ENCODE data around the gene MYBPC3. TPM values are rescaled to one million over a fixed set of nuclear protein-coding genes. Genes with fewer than 3 reads are reported as not detected.

Gene MYBPC3
- total RNA-seq, 4 donors from 2014 or later, result 0.21 to 0.57 TPM; not detected in 2

- no peak overlapping the region for H3K4me3 ChIP-seq
- H3K27ac ChIP-seq, result peak overlapping the region; percentile 89
- H3K4me1 ChIP-seq, result peaks cover 35% of the 10 kb centered on the region
- peak in 1 of 2 donors; percentile 63 for DNase-seq (ENCODE audit: low spot score in 2 of 2)
- no peaks in the 10 kb centered on the region for H3K9me3 ChIP-seq
- no peaks in the 10 kb centered on the region for H3K27me3 ChIP-seq
- H3K36me3 ChIP-seq, result no peaks in the 10 kb centered on the region
- TF ChIP-seq POLR2A (IDR thresholded peaks at IDR 0.05) (no peak), EP300 (IDR thresholded peaks at IDR 0.05) (no peak), POLR2AphosphoS5 (IDR thresholded peaks at IDR 0.05) (no peak), CTCF (IDR thresholded peaks at IDR 0.05) (no peak)
- WGBS, result 86% methylated on average over 17 of the region's 20 CpGs
Observed at GRCh38 chr11:47393163-47394049, 40.9 kb upstream of the MYBPC3 start.

- 66% methylated on average over 8 of the region's 14 CpGs for WGBS
- DNase-seq (ENCODE audit: low spot score in 2 of 2), result peak in 1 of 2 donors; percentile 69
- no peaks in the 10 kb centered on the region for H3K36me3 ChIP-seq
- H3K27me3 ChIP-seq, result no peaks in the 10 kb centered on the region
- peaks cover 37% of the 10 kb centered on the region for H3K4me1 ChIP-seq
- TF ChIP-seq POLR2A (IDR thresholded peaks at IDR 0.05) (no peak), CTCF (IDR thresholded peaks at IDR 0.05) (no peak), POLR2AphosphoS5 (IDR thresholded peaks at IDR 0.05) (no peak), EP300 (IDR thresholded peaks at IDR 0.05) (no peak)
- H3K4me3 ChIP-seq, result no peak overlapping the region
- H3K9me3 ChIP-seq, result no peaks in the 10 kb centered on the region
- peak overlapping the region; percentile 89 for H3K27ac ChIP-seq
Observed at GRCh38 chr11:47392546-47393162, 40.2 kb upstream of the MYBPC3 start.

GRCh38 chr11:47391711-47392432 is 39.4 kb upstream of the MYBPC3 start:
- H3K4me1 ChIP-seq, result peaks cover 39% of the 10 kb centered on the region

DNA sequence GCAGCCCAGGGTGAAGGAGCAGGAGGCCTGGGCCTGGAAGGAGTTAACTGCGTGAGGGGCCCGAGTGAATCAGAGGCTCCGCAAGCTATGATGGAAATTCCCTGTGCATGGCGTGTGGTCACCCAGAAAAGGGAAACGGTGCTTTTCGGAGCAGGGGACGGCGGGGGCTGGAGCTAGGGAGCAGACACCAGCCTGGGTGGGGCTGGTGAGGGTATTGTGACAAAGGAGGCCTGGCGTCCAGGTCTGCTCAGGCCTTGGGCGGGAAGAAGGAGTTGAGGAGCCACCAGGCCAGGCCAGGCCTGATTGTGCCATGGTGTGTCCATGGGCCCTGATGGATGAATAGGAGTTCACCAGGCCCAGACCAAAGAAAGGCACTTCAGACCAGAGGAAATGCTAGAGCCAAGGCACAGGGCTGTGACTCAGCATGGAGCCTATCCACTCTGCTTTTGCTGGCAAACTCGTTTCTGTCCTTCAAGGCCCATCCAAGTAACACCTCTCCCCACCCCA is 38.6 kb upstream of the MYBPC3 start:
- Histone ChIP-seq H3K27ac (peak overlapping the region; percentile 10), H3K4me1 (peaks cover 39% of the 10 kb centered on the region), H3K4me3 (no peak overlapping the region), H3K36me3 (no peaks in the 10 kb centered on the region), H3K9me3 (no peaks in the 10 kb centered on the region), H3K27me3 (no peaks in the 10 kb centered on the region)
- peak in 1 of 2 donors; percentile 74 for DNase-seq (ENCODE audit: low spot score in 2 of 2)
- TF ChIP-seq CTCF (IDR thresholded peaks at IDR 0.05) (no peak), EP300 (IDR thresholded peaks at IDR 0.05) (no peak), POLR2A (IDR thresholded peaks at IDR 0.05) (no peak), POLR2AphosphoS5 (IDR thresholded peaks at IDR 0.05) (no peak)
- WGBS, result 78% methylated on average over 11 of the region's 11 CpGs

More at GRCh38 chr11:47391711-47392432, 39.4 kb upstream of the MYBPC3 start:
- no peaks in the 10 kb centered on the region for H3K27me3 ChIP-seq
- H3K4me3 ChIP-seq, result no peak overlapping the region
- no peaks in the 10 kb centered on the region for H3K9me3 ChIP-seq
- TF ChIP-seq POLR2A (IDR thresholded peaks at IDR 0.05), result no peak
- no peak for TF ChIP-seq CTCF (IDR thresholded peaks at IDR 0.05)
- TF ChIP-seq EP300 (IDR thresholded peaks at IDR 0.05), result no peak
- TF ChIP-seq POLR2AphosphoS5 (IDR thresholded peaks at IDR 0.05), result no peak
- H3K27ac ChIP-seq, result peak overlapping the region; percentile 10
- H3K36me3 ChIP-seq, result no peaks in the 10 kb centered on the region
- WGBS, result 90% methylated on average over 16 of the region's 16 CpGs
- DNase-seq (ENCODE audit: low spot score in 2 of 2), result no peak
